ENCODE measurements around the gene RCAN1. TPM values are rescaled to one million over a fixed set of nuclear protein-coding genes. Genes with fewer than 3 reads are reported as not detected.

Gene RCAN1
- total and polyA plus RNA-seq, 7 donors = 24.9 to 94.9 (median 38.4) TPM

DNA sequence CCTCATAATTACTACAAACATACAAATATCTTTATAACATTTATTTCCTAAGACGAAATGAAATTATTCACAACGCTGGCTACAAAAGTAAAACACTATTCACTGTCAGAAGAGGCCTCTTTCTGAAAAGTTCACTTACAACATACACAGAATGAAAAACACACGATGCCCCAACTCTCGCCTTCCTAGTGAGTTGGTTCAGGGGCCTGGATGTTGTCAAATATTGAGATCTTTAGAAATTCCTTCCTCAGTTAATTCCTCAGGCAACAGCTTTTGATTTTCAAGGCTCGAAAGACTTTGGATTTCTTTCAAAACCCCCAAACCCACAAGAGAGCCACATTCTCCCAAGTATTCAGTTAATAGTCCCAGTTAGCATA, 88.7 kb downstream of the RCAN1 start:
- intact Hi-C loops (cut with DNase I) = loop anchor here in 1 of 2 donors (5.0 kb wide), 2 partner anchors 36 to 66 kb away; no protein-coding TSS in a partner anchor

DNA sequence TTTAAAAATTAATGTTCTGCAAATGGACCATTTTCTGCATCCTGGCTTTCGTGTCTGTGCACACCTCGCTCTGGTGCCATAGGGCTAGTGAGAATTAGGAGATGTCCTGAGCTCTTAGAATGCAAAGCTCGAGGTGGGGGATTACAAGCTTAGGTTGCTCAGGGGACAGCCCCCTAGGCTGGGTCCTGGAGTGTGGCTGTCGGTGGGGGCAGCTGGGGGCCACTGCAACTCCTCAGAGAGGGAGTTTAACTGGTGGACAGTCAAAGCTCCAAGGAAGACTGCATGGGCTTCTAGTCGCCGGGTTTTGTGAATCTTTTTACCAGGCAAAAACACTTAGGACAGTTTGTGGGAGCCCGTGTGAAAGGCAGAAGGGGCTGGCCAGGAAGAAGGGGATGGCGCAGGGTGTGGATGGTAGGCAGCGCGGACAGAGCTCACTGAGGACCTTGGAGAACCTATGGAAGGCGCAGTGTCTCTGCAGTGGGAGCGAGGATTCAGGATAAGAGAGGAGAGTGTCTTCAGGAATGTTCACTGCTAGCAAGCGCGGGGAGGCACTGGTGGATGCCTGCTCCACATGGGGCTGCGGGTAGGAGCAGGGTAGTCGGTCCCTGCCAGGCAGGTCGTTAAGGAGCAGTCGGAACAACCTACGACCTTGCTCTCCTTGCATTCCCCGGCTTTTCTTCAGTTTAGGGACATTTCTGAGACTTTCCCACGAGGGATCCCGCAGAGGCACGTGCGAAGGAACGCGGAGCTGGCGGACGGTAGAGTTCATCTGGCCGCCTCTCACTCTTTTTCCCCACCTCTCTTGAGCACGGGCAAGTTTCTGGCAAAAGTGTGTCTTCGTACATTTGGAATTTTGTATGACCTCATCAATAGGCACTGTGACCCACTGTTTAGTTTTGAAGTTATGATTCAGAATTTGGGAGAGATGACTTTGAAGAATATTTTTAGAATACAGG, 90.0 kb downstream of the RCAN1 start:
- H3K4me3 ChIP-seq = peak overlapping the region; percentile 55
- H3K4me1 ChIP-seq = peaks cover 11% of the 10 kb centered on the region
- H3K27ac ChIP-seq = peak overlapping the region; percentile 64
- ATAC-seq = peak in 1 of 4 donors; percentile 15
- DNase-seq = no peak
- no peaks in the 10 kb centered on the region for H3K9me3 ChIP-seq
- H3K36me3 ChIP-seq (ENCODE audit: insufficient read depth in 1 of 2, low read depth in 1 of 2) = peaks cover 0 to 36% of the 10 kb centered on the region in 2 donors
- 52 to 56% (median 55%) methylated on average over 31 of the region's 31 CpGs for WGBS, 3 donors
- no peaks in the 10 kb centered on the region for H3K27me3 ChIP-seq (ENCODE audit: insufficient read depth in 3 of 3, low read length in 2 of 3)
- intact Hi-C loops (cut with DNase I) = loop anchor here in 1 of 2 donors (5.0 kb wide), 2 partner anchors 37 to 67 kb away; no protein-coding TSS in a partner anchor
- TF ChIP-seq, protein P1, sequence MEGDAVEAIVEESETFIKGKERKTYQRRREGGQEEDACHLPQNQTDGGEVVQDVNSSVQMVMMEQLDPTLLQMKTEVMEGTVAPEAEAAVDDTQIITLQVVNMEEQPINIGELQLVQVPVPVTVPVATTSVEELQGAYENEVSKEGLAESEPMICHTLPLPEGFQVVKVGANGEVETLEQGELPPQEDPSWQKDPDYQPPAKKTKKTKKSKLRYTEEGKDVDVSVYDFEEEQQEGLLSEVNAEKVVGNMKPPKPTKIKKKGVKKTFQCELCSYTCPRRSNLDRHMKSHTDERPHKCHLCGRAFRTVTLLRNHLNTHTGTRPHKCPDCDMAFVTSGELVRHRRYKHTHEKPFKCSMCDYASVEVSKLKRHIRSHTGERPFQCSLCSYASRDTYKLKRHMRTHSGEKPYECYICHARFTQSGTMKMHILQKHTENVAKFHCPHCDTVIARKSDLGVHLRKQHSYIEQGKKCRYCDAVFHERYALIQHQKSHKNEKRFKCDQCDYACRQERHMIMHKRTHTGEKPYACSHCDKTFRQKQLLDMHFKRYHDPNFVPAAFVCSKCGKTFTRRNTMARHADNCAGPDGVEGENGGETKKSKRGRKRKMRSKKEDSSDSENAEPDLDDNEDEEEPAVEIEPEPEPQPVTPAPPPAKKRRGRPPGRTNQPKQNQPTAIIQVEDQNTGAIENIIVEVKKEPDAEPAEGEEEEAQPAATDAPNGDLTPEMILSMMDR (IDR thresholded peaks at IDR 0.05) = no peak

More for the DNA sequence above, 88.7 kb downstream of the RCAN1 start:
- H3K36me3 ChIP-seq (ENCODE audit: insufficient read depth in 1 of 2, low read depth in 1 of 2) = peaks cover 0 to 23% of the 10 kb centered on the region in 2 donors
- H3K27me3 ChIP-seq (ENCODE audit: insufficient read depth in 3 of 3, low read length in 2 of 3) = no peaks in the 10 kb centered on the region
- TF ChIP-seq, protein P1 (IDR thresholded peaks at IDR 0.05) = no peak
- peaks cover 11% of the 10 kb centered on the region for H3K4me1 ChIP-seq
- DNase-seq = no peak
- H3K4me3 ChIP-seq = peak overlapping the region; percentile 55
- no peak for ATAC-seq
- H3K9me3 ChIP-seq = no peaks in the 10 kb centered on the region
- peak overlapping the region; percentile 64 for H3K27ac ChIP-seq
- WGBS, 3 donors = 39 to 44% (median 41%) methylated on average over 5 of the region's 5 CpGs

DNA sequence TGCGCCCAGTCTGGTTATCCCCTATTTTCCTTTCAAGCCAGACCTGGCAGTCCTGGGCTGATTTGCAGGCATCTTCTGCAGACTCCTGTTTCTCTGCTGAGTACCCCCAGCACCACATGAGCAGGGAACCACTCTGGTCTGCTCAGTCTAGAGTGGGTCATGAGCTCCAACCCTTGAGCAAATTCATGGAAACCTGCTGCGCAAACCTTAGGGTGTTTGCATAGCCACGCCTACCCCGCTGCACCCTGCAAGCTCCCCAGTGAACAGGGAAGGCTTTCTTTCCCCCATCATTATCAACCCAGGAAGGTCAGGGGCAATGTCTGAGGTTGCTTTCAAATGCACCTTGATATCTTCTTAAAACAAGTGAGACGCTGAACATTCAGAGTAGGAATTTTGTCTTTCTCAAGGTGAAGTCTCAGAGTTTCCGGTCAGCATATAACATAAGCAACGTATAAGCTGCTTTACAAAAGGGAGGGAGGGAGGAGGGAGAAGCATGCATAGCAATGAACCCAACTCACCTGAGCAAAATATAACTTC, 91.8 kb downstream of the RCAN1 start:
- WGBS, 3 donors = 97 to 99% (median 98%) methylated on average over 7 of the region's 7 CpGs

GRCh38 chr21:34522284-34522683, 92.6 kb downstream of the RCAN1 start:
- ATAC-seq (no peak), DNase-seq (no peak)
- Histone ChIP-seq H3K4me3 (no peak overlapping the region), H3K4me1 (peaks cover 8% of the 10 kb centered on the region), H3K27ac (no peak overlapping the region), H3K9me3 (no peaks in the 10 kb centered on the region), H3K36me3 (ENCODE audit: insufficient read depth in 1 of 2, low read depth in 1 of 2) (peaks cover 0 to 58% of the 10 kb centered on the region in 2 donors), H3K27me3 (ENCODE audit: insufficient read depth in 3 of 3, low read length in 2 of 3) (no peaks in the 10 kb centered on the region)
- WGBS, 3 donors = 80 to 82% (median 82%) methylated on average over 6 of the region's 6 CpGs
- TF ChIP-seq, protein P1 (IDR thresholded peaks at IDR 0.05) = no peak
- intact Hi-C loops (cut with DNase I) = no loop called here

More for the DNA sequence above, 91.8 kb downstream of the RCAN1 start:
- ATAC-seq = no peak
- no peak for DNase-seq
- peaks cover 0 to 50% of the 10 kb centered on the region in 2 donors for H3K36me3 ChIP-seq (ENCODE audit: insufficient read depth in 1 of 2, low read depth in 1 of 2)
- H3K9me3 ChIP-seq = no peaks in the 10 kb centered on the region
- no peaks in the 10 kb centered on the region for H3K27me3 ChIP-seq (ENCODE audit: insufficient read depth in 3 of 3, low read length in 2 of 3)
- intact Hi-C loops (cut with DNase I) = no loop called here
- H3K4me3 ChIP-seq = no peak overlapping the region
- TF ChIP-seq, protein P1 (IDR thresholded peaks at IDR 0.05) = no peak
- H3K27ac ChIP-seq = no peak overlapping the region
- peaks cover 11% of the 10 kb centered on the region for H3K4me1 ChIP-seq
